ENCODE results near the gene DSG4. TPM values are rescaled to one million over a fixed set of nuclear protein-coding genes. Genes with fewer than 3 reads are reported as not detected.
"Not testable (repeated sequence)": the region's sequence is repeated elsewhere in the genome, so short reads cannot be mapped to it uniquely, and the experiment has no call there.

Gene DSG4, protein sequence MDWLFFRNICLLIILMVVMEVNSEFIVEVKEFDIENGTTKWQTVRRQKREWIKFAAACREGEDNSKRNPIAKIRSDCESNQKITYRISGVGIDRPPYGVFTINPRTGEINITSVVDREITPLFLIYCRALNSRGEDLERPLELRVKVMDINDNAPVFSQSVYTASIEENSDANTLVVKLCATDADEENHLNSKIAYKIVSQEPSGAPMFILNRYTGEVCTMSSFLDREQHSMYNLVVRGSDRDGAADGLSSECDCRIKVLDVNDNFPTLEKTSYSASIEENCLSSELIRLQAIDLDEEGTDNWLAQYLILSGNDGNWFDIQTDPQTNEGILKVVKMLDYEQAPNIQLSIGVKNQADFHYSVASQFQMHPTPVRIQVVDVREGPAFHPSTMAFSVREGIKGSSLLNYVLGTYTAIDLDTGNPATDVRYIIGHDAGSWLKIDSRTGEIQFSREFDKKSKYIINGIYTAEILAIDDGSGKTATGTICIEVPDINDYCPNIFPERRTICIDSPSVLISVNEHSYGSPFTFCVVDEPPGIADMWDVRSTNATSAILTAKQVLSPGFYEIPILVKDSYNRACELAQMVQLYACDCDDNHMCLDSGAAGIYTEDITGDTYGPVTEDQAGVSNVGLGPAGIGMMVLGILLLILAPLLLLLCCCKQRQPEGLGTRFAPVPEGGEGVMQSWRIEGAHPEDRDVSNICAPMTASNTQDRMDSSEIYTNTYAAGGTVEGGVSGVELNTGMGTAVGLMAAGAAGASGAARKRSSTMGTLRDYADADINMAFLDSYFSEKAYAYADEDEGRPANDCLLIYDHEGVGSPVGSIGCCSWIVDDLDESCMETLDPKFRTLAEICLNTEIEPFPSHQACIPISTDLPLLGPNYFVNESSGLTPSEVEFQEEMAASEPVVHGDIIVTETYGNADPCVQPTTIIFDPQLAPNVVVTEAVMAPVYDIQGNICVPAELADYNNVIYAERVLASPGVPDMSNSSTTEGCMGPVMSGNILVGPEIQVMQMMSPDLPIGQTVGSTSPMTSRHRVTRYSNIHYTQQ
- under 1 TPM; 0.16 to 0.27 TPM for total RNA-seq

DNA sequence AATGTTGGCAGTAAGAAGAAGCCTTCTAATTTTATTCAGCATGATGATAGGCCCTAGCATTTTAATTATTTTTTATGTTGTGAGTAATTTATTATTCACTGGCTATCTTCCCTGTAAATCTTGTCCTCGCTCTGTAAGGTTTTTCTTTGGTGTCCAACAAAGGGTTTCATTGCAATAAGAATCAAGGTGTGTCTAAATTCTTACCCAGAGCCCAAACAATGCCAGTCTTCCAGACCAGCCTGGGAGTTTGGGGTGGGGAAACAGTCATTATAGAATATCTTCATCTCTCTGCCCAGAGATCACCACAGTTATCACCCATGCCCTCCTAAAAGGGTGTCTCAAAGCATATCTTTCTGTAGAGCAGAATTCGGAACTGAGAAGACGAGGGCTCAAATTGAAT lies at the start of gene DSG4:
TSS of gene DSG4 (plus strand) at position 301 of the 400 bp plus-strand sequence. CDS start 135 bp downstream, outside the sequence.
- Histone ChIP-seq H3K4me1 (no peaks in the 10 kb centered on the region), H3K9me3 (no peaks in the 10 kb centered on the region), H3K9ac (ENCODE audit: low read depth in 2 of 2, low read length in 2 of 2) (no peak within 1 kb of the TSS), H3K27me3 (no peaks in the 10 kb centered on the region), H3K36me3 (no peaks in the 10 kb centered on the region), H3K27ac (no peak within 1 kb of the TSS), H3K4me3 (no peak within 1 kb of the TSS)
- TF ChIP-seq, protein P1, sequence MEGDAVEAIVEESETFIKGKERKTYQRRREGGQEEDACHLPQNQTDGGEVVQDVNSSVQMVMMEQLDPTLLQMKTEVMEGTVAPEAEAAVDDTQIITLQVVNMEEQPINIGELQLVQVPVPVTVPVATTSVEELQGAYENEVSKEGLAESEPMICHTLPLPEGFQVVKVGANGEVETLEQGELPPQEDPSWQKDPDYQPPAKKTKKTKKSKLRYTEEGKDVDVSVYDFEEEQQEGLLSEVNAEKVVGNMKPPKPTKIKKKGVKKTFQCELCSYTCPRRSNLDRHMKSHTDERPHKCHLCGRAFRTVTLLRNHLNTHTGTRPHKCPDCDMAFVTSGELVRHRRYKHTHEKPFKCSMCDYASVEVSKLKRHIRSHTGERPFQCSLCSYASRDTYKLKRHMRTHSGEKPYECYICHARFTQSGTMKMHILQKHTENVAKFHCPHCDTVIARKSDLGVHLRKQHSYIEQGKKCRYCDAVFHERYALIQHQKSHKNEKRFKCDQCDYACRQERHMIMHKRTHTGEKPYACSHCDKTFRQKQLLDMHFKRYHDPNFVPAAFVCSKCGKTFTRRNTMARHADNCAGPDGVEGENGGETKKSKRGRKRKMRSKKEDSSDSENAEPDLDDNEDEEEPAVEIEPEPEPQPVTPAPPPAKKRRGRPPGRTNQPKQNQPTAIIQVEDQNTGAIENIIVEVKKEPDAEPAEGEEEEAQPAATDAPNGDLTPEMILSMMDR (IDR thresholded peaks at IDR 0.05): no peak
- DNase-seq: no peak
- intact Hi-C loops (cut with DNase I): no loop called here

DNA sequence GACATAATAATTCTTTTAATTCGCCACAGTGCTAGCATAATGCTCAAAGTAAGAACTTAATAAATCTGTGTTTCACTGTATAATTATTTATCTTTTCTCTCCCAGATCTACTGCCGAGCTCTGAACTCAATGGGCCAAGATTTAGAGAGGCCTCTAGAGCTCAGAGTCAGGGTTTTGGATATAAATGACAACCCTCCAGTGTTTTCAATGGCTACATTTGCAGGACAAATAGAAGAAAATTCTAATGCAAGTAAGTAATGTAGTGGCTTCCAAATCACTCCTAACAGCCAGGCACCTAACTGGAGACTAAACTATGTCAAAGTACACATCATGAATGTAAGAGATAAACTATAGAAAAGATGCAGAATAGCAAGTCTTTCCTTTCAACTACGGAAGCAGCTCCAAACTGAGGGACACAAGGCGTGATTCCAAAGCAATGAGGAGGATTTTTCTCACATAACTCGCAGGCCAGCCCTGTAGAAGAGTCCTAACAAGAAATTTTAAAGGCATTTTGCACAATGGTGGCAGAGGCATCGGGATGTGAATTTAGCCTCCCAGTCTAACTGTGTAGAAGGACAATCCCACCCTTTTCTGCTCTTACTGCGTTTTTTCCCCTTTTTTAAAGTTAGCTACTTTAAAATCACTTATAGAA lies 46.7 kb upstream of the DSG4 start:
- intact Hi-C loops (cut with DNase I): no loop called here
- H3K4me3 ChIP-seq: no peak overlapping the region

DNA sequence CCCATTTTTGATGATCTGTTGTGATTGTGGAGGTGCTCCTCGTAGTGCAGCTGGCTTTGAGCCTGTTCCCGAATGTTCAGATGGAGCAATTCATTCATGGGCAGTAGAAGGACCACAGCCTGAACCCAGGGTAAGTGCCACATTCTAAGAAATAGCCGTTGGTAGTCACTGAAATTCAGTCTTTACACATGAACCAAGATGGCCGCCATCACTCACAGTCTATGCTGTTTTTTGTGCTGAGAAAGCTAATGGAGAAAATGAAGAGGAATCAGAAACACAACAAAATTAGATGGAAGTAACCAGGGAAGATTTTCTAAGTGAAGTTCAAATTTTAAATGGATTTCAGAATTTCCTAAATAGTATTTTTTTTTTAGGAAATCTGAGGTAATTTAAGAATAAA lies 33.1 kb upstream of the DSG4 start:
- Histone ChIP-seq H3K27me3 (no peaks in the 10 kb centered on the region), H3K4me1 (no peaks in the 10 kb centered on the region), H3K36me3 (no peaks in the 10 kb centered on the region), H3K9me3 (no peaks in the 10 kb centered on the region), H3K9ac (ENCODE audit: low read depth in 2 of 2, low read length in 2 of 2) (no peak overlapping the region), H3K4me3 (no peak overlapping the region), H3K27ac (no peak overlapping the region)
- TF ChIP-seq, protein P1 (IDR thresholded peaks at IDR 0.05): no peak
- intact Hi-C loops (cut with DNase I): no loop called here
- no peak for DNase-seq

More for the DNA sequence above, 46.7 kb upstream of the DSG4 start:
- DNase-seq: no peak
- Histone ChIP-seq H3K9ac (ENCODE audit: low read depth in 2 of 2, low read length in 2 of 2) (no peak overlapping the region), H3K9me3 (no peaks in the 10 kb centered on the region), H3K27me3 (no peaks in the 10 kb centered on the region), H3K4me1 (no peaks in the 10 kb centered on the region), H3K27ac (no peak overlapping the region), H3K36me3 (no peaks in the 10 kb centered on the region)
- TF ChIP-seq, protein P1 (IDR thresholded peaks at IDR 0.05): no peak

DNA sequence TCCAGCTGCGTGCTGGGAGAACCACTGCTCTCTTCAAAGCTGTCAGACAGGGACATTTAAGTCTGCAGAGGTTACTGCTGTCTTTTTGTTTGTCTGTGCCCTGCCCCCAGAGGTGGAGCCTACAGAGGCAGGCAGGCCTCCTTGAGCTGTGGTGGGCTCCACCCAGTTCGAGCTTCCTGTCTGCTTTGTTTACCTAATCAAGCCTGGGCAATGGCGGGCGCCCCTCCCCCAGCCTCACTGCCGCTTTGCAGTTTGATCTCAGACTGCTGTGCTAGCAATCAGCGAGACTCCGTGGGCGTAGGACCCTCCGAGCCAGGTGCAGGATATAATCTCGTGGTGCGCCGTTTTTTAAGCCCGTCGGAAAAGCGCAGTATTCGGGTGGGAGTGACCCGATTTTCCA lies 23.2 kb upstream of the DSG4 start:
- H3K9me3 ChIP-seq; intact Hi-C loops (cut with DNase I); H3K36me3 ChIP-seq; H3K4me3 ChIP-seq; H3K27ac ChIP-seq; H3K9ac ChIP-seq (ENCODE audit: low read depth in 2 of 2, low read length in 2 of 2); DNase-seq; H3K4me1 ChIP-seq; H3K27me3 ChIP-seq: not testable (repeated sequence)

DNA sequence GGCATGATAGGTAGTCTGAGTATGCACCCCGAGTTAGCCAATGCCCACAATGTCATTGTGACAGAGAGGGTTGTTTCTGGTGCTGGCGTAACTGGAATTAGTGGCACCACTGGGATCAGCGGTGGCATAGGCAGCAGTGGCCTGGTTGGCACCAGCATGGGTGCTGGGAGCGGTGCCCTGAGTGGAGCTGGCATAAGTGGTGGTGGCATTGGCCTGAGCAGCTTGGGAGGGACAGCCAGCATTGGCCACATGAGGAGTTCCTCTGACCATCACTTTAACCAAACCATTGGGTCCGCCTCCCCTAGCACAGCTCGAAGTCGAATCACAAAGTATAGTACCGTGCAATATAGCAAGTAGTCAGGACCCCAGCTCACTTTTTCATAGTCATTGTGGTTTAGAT lies 21.6 kb upstream of the DSG4 start:
- H3K4me1 ChIP-seq: no peaks in the 10 kb centered on the region
- H3K9me3 ChIP-seq: no peaks in the 10 kb centered on the region
- no peaks in the 10 kb centered on the region for H3K36me3 ChIP-seq
- no peak overlapping the region for H3K27ac ChIP-seq
- TF ChIP-seq, protein P1 (IDR thresholded peaks at IDR 0.05): no peak
- DNase-seq: no peak
- no peaks in the 10 kb centered on the region for H3K27me3 ChIP-seq
- no peak overlapping the region for H3K9ac ChIP-seq (ENCODE audit: low read depth in 2 of 2, low read length in 2 of 2)
- intact Hi-C loops (cut with DNase I): no loop called here
- no peak overlapping the region for H3K4me3 ChIP-seq

All from colonic mucosa (tissue), 4 donors.